Stomach smooth muscle (tissue), 2 donors: ENCODE results near the gene PHLDB3.
A peak's percentile ranks its signal among the peaks of the same experiment; 100 is the strongest.
"Not testable (repeated sequence)": the region's sequence is repeated elsewhere in the genome, so short reads cannot be mapped to it uniquely, and the experiment has no call there.

Experiments used
- H3K27ac ChIP-seq: one replicate; pipeline ENCODE4 v1.7.0; 2013; ENCODE audit warnings: mild to moderate bottlenecking, low read length, inconsistent platforms
- H3K27me3 ChIP-seq, 2 donors: one replicate each; pipeline ENCODE4 v1.7.0; 2013; ENCODE audit warnings: low read length in 2 of 2; ENCODE audit not compliant: insufficient read depth in 2 of 2, control insufficient read depth in 1 of 2
- H3K36me3 ChIP-seq, 2 donors: one replicate each; pipeline ENCODE4 v1.7.0; 2013; ENCODE audit warnings: low read length in 2 of 2; ENCODE audit not compliant: control insufficient read depth in 2 of 2, insufficient read depth in 2 of 2
- H3K4me1 ChIP-seq: one replicate; pipeline ENCODE4 v1.7.0; 2013; ENCODE audit warnings: low read length; ENCODE audit not compliant: control insufficient read depth, insufficient read depth
- H3K4me3 ChIP-seq, 2 donors: one replicate each; pipeline ENCODE4 v1.7.0; 2013; ENCODE audit warnings: low read length in 2 of 2
- H3K9ac ChIP-seq, 2 donors: one replicate each; pipeline ENCODE4 v1.7.0; 2013; ENCODE audit warnings: low read length in 2 of 2, mild to moderate bottlenecking in 1 of 2
- H3K9me3 ChIP-seq, 2 donors: one replicate each; pipeline ENCODE4 v1.7.0; 2013; ENCODE audit warnings: low read length in 2 of 2; ENCODE audit not compliant: control insufficient read depth in 2 of 2
- donor health status: healthy.
- donor health status: Pancreatic carcinoma.

PHLDB3 gene

GRCh38 chr19:43504426-43505185, at the start of gene PHLDB3:
Gene PHLDB3, minus strand, starts transcription at chr19:43504746. Its CDS starts 628 bp downstream, at chr19:43504118.
- Histone ChIP-seq H3K4me1 (peaks cover 22% of the 10 kb centered on the region), H3K36me3 (peaks cover 6 to 8% of the 10 kb centered on the region in 2 donors), H3K27ac (peak within 1 kb of the TSS; percentile 93), H3K4me3 (peak within 1 kb of the TSS; percentile 89 to 90), H3K27me3 (no peaks in the 10 kb centered on the region), H3K9ac (peak within 1 kb of the TSS; percentile 92), H3K9me3 (no peaks in the 10 kb centered on the region)

- H3K4me1 ChIP-seq = no peaks in the 10 kb centered on the region
- H3K27me3 ChIP-seq = no peaks in the 10 kb centered on the region
- no peak overlapping the region for H3K4me3 ChIP-seq
- H3K27ac ChIP-seq = no peak overlapping the region
- H3K36me3 ChIP-seq = peaks cover 40 to 46% of the 10 kb centered on the region in 2 donors
- H3K9ac ChIP-seq = no peak overlapping the region
- H3K9me3 ChIP-seq = no peaks in the 10 kb centered on the region
These were observed 49.1 kb upstream of the PHLDB3 start for GRCh38 chr19:43553656-43554055.

- Histone ChIP-seq H3K4me1 (no peaks in the 10 kb centered on the region), H3K9me3 (no peaks in the 10 kb centered on the region), H3K9ac (no peak overlapping the region), H3K27me3 (no peaks in the 10 kb centered on the region), H3K27ac (no peak overlapping the region), H3K36me3 (peaks cover 40 to 44% of the 10 kb centered on the region in 2 donors), H3K4me3 (no peak overlapping the region)
These were observed 48.1 kb upstream of the PHLDB3 start for GRCh38 chr19:43552616-43553015.

DNA sequence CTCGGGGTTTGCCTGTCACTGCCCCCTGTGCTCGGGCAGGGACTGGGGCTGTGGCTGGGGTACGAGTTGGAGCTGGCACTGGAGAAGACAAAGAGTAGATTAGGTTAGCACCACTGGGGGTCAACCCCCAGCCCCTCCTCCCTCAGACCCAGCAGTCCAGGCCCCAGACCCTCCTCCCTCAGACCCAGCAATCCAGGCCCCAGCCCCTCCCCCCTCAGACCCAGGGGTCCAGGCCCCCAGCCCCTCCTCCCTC, 47.6 kb upstream of the PHLDB3 start:
- no peak overlapping the region for H3K4me3 ChIP-seq
- H3K27ac ChIP-seq = no peak overlapping the region
- H3K36me3 ChIP-seq = peaks cover 40 to 42% of the 10 kb centered on the region in 2 donors
- H3K4me1 ChIP-seq = no peaks in the 10 kb centered on the region
- no peaks in the 10 kb centered on the region for H3K9me3 ChIP-seq
- H3K9ac ChIP-seq = no peak overlapping the region
- H3K27me3 ChIP-seq = no peaks in the 10 kb centered on the region

GRCh38 chr19:43551399-43552197, 47.1 kb upstream of the PHLDB3 start:
- no peaks in the 10 kb centered on the region for H3K4me1 ChIP-seq
- no peaks in the 10 kb centered on the region for H3K9me3 ChIP-seq
- no peak overlapping the region for H3K9ac ChIP-seq
- H3K4me3 ChIP-seq = no peak overlapping the region
- peaks cover 42 to 45% of the 10 kb centered on the region in 2 donors for H3K36me3 ChIP-seq
- no peak overlapping the region for H3K27ac ChIP-seq
- H3K27me3 ChIP-seq = no peaks in the 10 kb centered on the region

GRCh38 chr19:43548706-43549105, 44.2 kb upstream of the PHLDB3 start:
- no peak overlapping the region for H3K9ac ChIP-seq
- peaks cover 37 to 54% of the 10 kb centered on the region in 2 donors for H3K36me3 ChIP-seq

DNA sequence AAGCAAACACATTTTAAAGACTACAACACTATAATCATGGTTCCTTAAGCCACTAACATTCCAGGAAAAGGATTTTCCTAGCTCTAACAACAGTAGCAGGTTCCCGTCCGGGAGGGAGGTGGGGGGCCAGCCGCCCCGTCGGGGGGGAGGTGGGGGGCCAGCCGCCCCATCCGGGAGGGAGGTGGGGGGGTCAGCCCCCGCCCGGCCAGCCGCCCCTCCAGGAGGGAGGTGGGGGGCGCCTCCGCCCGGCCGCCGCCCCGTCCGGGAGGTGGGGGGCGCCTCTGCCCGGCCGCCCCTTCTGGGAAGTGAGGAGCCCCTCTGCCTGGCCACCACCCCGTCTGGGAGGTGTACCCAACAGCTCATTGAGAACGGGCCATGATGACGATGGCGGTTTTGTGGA, 43.4 kb upstream of the PHLDB3 start:
- not testable (repeated sequence) for H3K4me1 ChIP-seq, H3K9ac ChIP-seq, H3K4me3 ChIP-seq, H3K27me3 ChIP-seq, H3K9me3 ChIP-seq, H3K27ac ChIP-seq
- H3K36me3 ChIP-seq = peaks cover 38 to 58% of the 10 kb centered on the region in 2 donors

More at GRCh38 chr19:43548706-43549105, 44.2 kb upstream of the PHLDB3 start:
- H3K4me3 ChIP-seq = no peak overlapping the region
- H3K9me3 ChIP-seq = no peaks in the 10 kb centered on the region
- H3K27ac ChIP-seq = no peak overlapping the region
- H3K4me1 ChIP-seq = no peaks in the 10 kb centered on the region
- no peaks in the 10 kb centered on the region for H3K27me3 ChIP-seq

DNA sequence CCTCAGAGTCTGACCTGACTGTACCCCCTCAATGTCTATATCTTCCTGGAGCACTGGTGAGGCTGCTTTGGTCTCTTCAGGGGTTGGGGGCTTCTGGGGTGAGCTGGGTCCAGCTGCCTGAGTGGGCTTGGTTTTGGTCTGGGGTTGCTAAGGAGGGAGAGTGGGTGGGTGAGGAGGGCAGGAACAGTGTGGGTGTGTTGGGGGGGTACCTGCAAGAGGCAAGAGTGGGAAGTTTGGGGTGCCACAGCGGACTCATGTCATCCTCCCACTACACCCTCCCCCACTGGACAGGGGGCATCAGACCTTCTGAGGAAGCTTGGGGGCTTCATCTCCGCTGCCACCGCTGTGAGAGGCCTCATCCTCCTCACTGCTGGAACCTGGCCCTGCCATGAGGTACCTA, 42.0 kb upstream of the PHLDB3 start:
- Histone ChIP-seq H3K27ac (no peak overlapping the region), H3K9ac (no peak overlapping the region), H3K27me3 (no peaks in the 10 kb centered on the region), H3K4me3 (no peak overlapping the region), H3K36me3 (peaks cover 42 to 56% of the 10 kb centered on the region in 2 donors), H3K4me1 (no peaks in the 10 kb centered on the region), H3K9me3 (no peaks in the 10 kb centered on the region)

DNA sequence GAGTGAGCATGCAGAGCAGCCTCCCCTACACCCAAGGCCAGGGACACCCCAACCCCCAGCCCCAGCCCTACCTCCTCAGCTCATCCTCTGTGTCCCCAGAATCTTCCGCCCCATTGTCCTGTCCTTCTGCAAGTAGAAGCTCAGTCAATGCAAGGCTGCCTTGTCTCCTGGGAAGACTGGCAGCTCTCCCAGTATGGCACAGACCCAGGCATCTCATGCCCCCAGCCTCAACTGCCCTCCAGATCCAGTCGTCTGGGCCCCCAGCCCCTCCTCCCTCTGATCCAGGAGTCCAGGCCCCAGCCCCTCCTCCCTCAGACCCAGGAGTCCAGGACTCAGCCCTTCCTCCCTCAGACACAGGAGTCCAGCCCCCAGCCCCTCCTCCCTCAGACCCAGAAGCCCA, 41.4 kb upstream of the PHLDB3 start:
- no peaks in the 10 kb centered on the region for H3K9me3 ChIP-seq
- no peak overlapping the region for H3K4me3 ChIP-seq
- H3K36me3 ChIP-seq = peaks cover 39 to 50% of the 10 kb centered on the region in 2 donors
- no peaks in the 10 kb centered on the region for H3K4me1 ChIP-seq
- no peak overlapping the region for H3K27ac ChIP-seq
- no peaks in the 10 kb centered on the region for H3K27me3 ChIP-seq
- H3K9ac ChIP-seq = no peak overlapping the region

GRCh38 chr19:43545276-43545675, 40.7 kb upstream of the PHLDB3 start:
- Histone ChIP-seq H3K4me3 (no peak overlapping the region), H3K9ac (no peak overlapping the region), H3K4me1 (no peaks in the 10 kb centered on the region), H3K27me3 (no peaks in the 10 kb centered on the region), H3K27ac (no peak overlapping the region), H3K36me3 (peaks cover 39 to 44% of the 10 kb centered on the region in 2 donors), H3K9me3 (no peaks in the 10 kb centered on the region)

DNA sequence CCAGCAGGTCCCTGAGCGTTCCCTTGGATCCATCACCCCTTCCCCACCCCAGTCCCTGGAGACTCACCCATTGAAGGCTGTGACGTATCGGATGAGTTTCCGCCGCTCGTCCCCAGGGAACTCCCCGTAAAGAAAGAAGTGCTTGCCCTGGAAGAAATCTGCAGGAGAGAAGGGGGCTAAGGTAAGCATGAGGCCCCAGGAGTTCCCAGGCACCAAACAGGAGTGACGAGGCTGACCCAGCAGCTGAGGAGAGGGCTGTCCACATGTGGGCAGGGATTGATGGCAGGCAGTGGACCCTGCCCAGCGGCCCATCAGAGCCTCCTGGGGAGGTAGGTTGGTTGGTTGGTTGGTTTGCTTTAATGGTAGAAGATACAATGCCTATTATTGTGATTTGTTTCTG, 39.5 kb upstream of the PHLDB3 start:
- Histone ChIP-seq H3K9me3 (peaks cover 0 to 5% of the 10 kb centered on the region in 2 donors), H3K4me3 (no peak overlapping the region), H3K27ac (no peak overlapping the region), H3K36me3 (peaks cover 41 to 42% of the 10 kb centered on the region in 2 donors), H3K9ac (no peak overlapping the region), H3K27me3 (no peaks in the 10 kb centered on the region), H3K4me1 (no peaks in the 10 kb centered on the region)
